ENCODE results near the gene QRICH2. TPM values are rescaled to one million over a fixed set of nuclear protein-coding genes. Genes with fewer than 3 reads are reported as not detected.

The QRICH2 gene
- total RNA-seq = 1 to 10 TPM; 1.8 to 2.1 TPM
- polyA plus RNA-seq (2013, experiment 1 of 2) = 1.2 TPM
- 2.4 TPM for polyA plus RNA-seq (2013, experiment 2 of 2)
- total RNA-seq = 1.4 to 18.9 (median 4.5) reads per million in 172 experiments

GRCh38 chr17:76307966-76308338 is at the start of gene QRICH2:
Gene QRICH2, minus strand, starts transcription at chr17:76308276. Its CDS starts 278 bp downstream, at chr17:76307998.
- intact Hi-C loops (cut with DNase I, micrococcal nuclease) = loop anchor here in 1 of 2 experiments (10.0 kb wide), 1 partner anchor 197 kb away; the partner anchor contains the start of gene RHBDF2

GRCh38 chr17:76357597-76358158 is 49.6 kb upstream of the QRICH2 start:
- no peaks in the 10 kb centered on the region for H3K9me3 ChIP-seq (ENCODE audit: control insufficient read depth in 1 of 2, insufficient read depth in 1 of 2, low read length in 2 of 2)
- H3K36me3 Mint-ChIP-seq (ENCODE audit: low read depth) = peaks cover 10% of the 10 kb centered on the region
- ATAC-seq (ENCODE audit: poor library complexity) (no peak), DNase-seq (no peak)
- TF ChIP-seq CTCF (IDR thresholded peaks at IDR 0.05) = no peak
- H3K4me3 Mint-ChIP-seq = peak overlapping the region; percentile 48
- no peaks in the 10 kb centered on the region for H3K9me3 Mint-ChIP-seq
- H3K27me3 Mint-ChIP-seq = no peaks in the 10 kb centered on the region
- peaks cover 12% of the 10 kb centered on the region for H3K4me1 Mint-ChIP-seq (ENCODE audit: low read depth)
- H3K27ac ChIP-seq (ENCODE audit: low read depth in 1 of 2, low read length in 2 of 2) = no peak overlapping the region
- ChIA-PET CTCF (no interaction called here), POLR2A (interaction anchor here (0.7 kb wide), 1 partner anchor 143 kb away, joined by 7 read pairs; no protein-coding TSS in a partner anchor)
- no peaks in the 10 kb centered on the region for H3K27me3 ChIP-seq (ENCODE audit: control insufficient read depth in 1 of 2, insufficient read depth in 2 of 2, low read length in 2 of 2)
- H3K4me1 ChIP-seq (ENCODE audit: insufficient read depth, low read length) = peaks cover 15% of the 10 kb centered on the region
- intact Hi-C loops (cut with DNase I, micrococcal nuclease) = no loop called here
- no peak overlapping the region for H3K4me3 ChIP-seq (ENCODE audit: low read length)
- no peak overlapping the region for H3K27ac Mint-ChIP-seq
- no peaks in the 10 kb centered on the region for H3K36me3 ChIP-seq (ENCODE audit: insufficient read depth, low read length)

More at GRCh38 chr17:76307966-76308338, at the start of gene QRICH2:
- Mint-ChIP-seq H3K36me3 (ENCODE audit: low read depth) (peaks cover 22% of the 10 kb centered on the region), H3K4me3 (no peak within 1 kb of the TSS), H3K4me1 (ENCODE audit: low read depth) (no peaks in the 10 kb centered on the region), H3K9me3 (no peaks in the 10 kb centered on the region), H3K27ac (no peak within 1 kb of the TSS), H3K27me3 (no peaks in the 10 kb centered on the region)
- DNase-seq (no peak), ATAC-seq (ENCODE audit: poor library complexity) (no peak)
- Histone ChIP-seq H3K4me1 (ENCODE audit: insufficient read depth, low read length) (no peaks in the 10 kb centered on the region), H3K9me3 (ENCODE audit: control insufficient read depth in 1 of 2, insufficient read depth in 1 of 2, low read length in 2 of 2) (no peaks in the 10 kb centered on the region), H3K4me3 (ENCODE audit: low read length) (no peak within 1 kb of the TSS), H3K27me3 (ENCODE audit: control insufficient read depth in 1 of 2, insufficient read depth in 2 of 2, low read length in 2 of 2) (no peaks in the 10 kb centered on the region), H3K27ac (ENCODE audit: low read depth in 1 of 2, low read length in 2 of 2) (no peak within 1 kb of the TSS), H3K36me3 (ENCODE audit: insufficient read depth, low read length) (peaks cover 17% of the 10 kb centered on the region)
- TF ChIP-seq CTCF (IDR thresholded peaks at IDR 0.05) = no peak
- ChIA-PET POLR2A (no interaction called here), CTCF (no interaction called here)

- Mint-ChIP-seq H3K36me3 (ENCODE audit: low read depth) (peaks cover 11% of the 10 kb centered on the region), H3K4me1 (ENCODE audit: low read depth) (peaks cover 17% of the 10 kb centered on the region), H3K27me3 (no peaks in the 10 kb centered on the region), H3K9me3 (no peaks in the 10 kb centered on the region), H3K4me3 (peak overlapping the region; percentile 45), H3K27ac (no peak overlapping the region)
- ChIA-PET CTCF (no interaction called here), POLR2A (no interaction called here)
- H3K4me3 ChIP-seq (ENCODE audit: low read length) = no peak overlapping the region
- H3K27me3 ChIP-seq (ENCODE audit: control insufficient read depth in 1 of 2, insufficient read depth in 2 of 2, low read length in 2 of 2) = no peaks in the 10 kb centered on the region
- intact Hi-C loops (cut with DNase I, micrococcal nuclease) = no loop called here
- H3K9me3 ChIP-seq (ENCODE audit: control insufficient read depth in 1 of 2, insufficient read depth in 1 of 2, low read length in 2 of 2) = no peaks in the 10 kb centered on the region
- no peak for TF ChIP-seq CTCF (IDR thresholded peaks at IDR 0.05)
- no peak for DNase-seq
- no peak for ATAC-seq (ENCODE audit: poor library complexity)
- H3K36me3 ChIP-seq (ENCODE audit: insufficient read depth, low read length) = no peaks in the 10 kb centered on the region
- no peak overlapping the region for H3K27ac ChIP-seq (ENCODE audit: low read depth in 1 of 2, low read length in 2 of 2)
- H3K4me1 ChIP-seq (ENCODE audit: insufficient read depth, low read length) = peaks cover 21% of the 10 kb centered on the region
Observed at GRCh38 chr17:76356803-76357456, 48.9 kb upstream of the QRICH2 start.
